Ishikawa (cell line): ENCODE measurements around the gene LGI4.
A peak's percentile ranks its signal among the peaks of the same experiment; 100 is the strongest.

Source experiments
- CEBPB ChIP-seq: IDR thresholded peaks from 2 replicates; pipeline ENCODE4 v1.6.1; 2012
- CREB1 ChIP-seq: IDR thresholded peaks from 2 replicates; pipeline ENCODE4 v1.6.1; 2012; ENCODE audit warnings: low read depth
- EGR1 ChIP-seq: IDR thresholded peaks from 2 replicates; pipeline ENCODE4 v1.6.1; 2012
- EP300 ChIP-seq: IDR thresholded peaks from 2 replicates; pipeline ENCODE4 v1.6.1; 2012; ENCODE audit warnings: borderline replicate concordance
- FOXM1 ChIP-seq: IDR thresholded peaks from 2 replicates; pipeline ENCODE4 v1.6.1; 2012; ENCODE audit warnings: low read depth, borderline replicate concordance
- NFIC ChIP-seq: IDR thresholded peaks from 2 replicates; pipeline ENCODE4 v1.6.1; 2012
- RAD21 ChIP-seq: IDR thresholded peaks from 2 replicates; pipeline ENCODE4 v1.6.1; 2012; ENCODE audit warnings: low read depth
- TAF1 ChIP-seq: IDR thresholded peaks from 2 replicates; pipeline ENCODE4 v1.6.1; 2012; ENCODE audit warnings: low read depth, mild to moderate bottlenecking
- TCF12 ChIP-seq: IDR thresholded peaks from 2 replicates; pipeline ENCODE4 v1.6.1; 2012; ENCODE audit warnings: low read depth
- TEAD4 ChIP-seq: IDR thresholded peaks from 2 replicates; pipeline ENCODE4 v1.6.1; 2012
- YY1 ChIP-seq: IDR thresholded peaks from 2 replicates; pipeline ENCODE4 v1.6.1; 2012; ENCODE audit warnings: low read depth
- ZBTB7A ChIP-seq: IDR thresholded peaks from 2 replicates; pipeline ENCODE4 v1.6.1; 2012; ENCODE audit warnings: low read depth
- TF ChIP-seq, protein P1 (sequence below): IDR thresholded peaks from 2 replicates; pipeline ENCODE4 v1.6.1; 2012; ENCODE audit warnings: low read depth, mild to moderate bottlenecking
- TF ChIP-seq, protein P2 (sequence below): IDR thresholded peaks from 2 replicates; pipeline ENCODE4 v1.6.1; 2012
- TF ChIP-seq, protein P3 (sequence below): IDR thresholded peaks from 2 replicates; pipeline ENCODE4 v1.6.1; 2012

The LGI4 gene

DNA sequence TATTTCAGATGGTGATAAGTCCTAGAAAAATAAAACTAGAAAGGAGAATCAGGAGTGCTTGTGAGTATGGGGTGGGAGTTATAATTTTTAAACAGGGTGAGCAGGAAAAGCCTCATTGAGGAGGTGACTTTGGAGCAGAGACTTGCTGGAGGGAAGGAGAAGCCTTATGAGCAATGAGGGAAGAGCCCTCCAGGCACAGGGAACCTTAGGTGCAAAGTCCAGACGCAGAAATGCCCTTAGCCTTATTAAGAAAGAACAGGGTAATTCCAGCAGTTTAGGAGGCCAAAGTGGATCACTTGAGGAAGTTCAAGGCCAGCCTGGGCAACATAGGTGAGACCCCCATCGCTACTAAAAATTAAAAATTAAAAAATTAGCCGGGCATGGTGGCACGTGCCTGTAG lies 40.2 kb downstream of the LGI4 start:
- TF ChIP-seq CEBPB (no peak), EGR1 (no peak), CREB1 (no peak), NFIC (no peak), FOXM1 (no peak), TAF1 (no peak), EP300 (no peak), TEAD4 (no peak), RAD21 (no peak), ZBTB7A (no peak), TCF12 (no peak), YY1 (no peak)
- TF ChIP-seq, protein P1, sequence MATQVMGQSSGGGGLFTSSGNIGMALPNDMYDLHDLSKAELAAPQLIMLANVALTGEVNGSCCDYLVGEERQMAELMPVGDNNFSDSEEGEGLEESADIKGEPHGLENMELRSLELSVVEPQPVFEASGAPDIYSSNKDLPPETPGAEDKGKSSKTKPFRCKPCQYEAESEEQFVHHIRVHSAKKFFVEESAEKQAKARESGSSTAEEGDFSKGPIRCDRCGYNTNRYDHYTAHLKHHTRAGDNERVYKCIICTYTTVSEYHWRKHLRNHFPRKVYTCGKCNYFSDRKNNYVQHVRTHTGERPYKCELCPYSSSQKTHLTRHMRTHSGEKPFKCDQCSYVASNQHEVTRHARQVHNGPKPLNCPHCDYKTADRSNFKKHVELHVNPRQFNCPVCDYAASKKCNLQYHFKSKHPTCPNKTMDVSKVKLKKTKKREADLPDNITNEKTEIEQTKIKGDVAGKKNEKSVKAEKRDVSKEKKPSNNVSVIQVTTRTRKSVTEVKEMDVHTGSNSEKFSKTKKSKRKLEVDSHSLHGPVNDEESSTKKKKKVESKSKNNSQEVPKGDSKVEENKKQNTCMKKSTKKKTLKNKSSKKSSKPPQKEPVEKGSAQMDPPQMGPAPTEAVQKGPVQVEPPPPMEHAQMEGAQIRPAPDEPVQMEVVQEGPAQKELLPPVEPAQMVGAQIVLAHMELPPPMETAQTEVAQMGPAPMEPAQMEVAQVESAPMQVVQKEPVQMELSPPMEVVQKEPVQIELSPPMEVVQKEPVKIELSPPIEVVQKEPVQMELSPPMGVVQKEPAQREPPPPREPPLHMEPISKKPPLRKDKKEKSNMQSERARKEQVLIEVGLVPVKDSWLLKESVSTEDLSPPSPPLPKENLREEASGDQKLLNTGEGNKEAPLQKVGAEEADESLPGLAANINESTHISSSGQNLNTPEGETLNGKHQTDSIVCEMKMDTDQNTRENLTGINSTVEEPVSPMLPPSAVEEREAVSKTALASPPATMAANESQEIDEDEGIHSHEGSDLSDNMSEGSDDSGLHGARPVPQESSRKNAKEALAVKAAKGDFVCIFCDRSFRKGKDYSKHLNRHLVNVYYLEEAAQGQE, result no peak
- TF ChIP-seq, protein P2, sequence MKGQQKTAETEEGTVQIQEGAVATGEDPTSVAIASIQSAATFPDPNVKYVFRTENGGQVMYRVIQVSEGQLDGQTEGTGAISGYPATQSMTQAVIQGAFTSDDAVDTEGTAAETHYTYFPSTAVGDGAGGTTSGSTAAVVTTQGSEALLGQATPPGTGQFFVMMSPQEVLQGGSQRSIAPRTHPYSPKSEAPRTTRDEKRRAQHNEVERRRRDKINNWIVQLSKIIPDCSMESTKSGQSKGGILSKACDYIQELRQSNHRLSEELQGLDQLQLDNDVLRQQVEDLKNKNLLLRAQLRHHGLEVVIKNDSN, result no peak
- TF ChIP-seq, protein P3, sequence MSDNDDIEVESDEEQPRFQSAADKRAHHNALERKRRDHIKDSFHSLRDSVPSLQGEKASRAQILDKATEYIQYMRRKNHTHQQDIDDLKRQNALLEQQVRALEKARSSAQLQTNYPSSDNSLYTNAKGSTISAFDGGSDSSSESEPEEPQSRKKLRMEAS, result no peak

DNA sequence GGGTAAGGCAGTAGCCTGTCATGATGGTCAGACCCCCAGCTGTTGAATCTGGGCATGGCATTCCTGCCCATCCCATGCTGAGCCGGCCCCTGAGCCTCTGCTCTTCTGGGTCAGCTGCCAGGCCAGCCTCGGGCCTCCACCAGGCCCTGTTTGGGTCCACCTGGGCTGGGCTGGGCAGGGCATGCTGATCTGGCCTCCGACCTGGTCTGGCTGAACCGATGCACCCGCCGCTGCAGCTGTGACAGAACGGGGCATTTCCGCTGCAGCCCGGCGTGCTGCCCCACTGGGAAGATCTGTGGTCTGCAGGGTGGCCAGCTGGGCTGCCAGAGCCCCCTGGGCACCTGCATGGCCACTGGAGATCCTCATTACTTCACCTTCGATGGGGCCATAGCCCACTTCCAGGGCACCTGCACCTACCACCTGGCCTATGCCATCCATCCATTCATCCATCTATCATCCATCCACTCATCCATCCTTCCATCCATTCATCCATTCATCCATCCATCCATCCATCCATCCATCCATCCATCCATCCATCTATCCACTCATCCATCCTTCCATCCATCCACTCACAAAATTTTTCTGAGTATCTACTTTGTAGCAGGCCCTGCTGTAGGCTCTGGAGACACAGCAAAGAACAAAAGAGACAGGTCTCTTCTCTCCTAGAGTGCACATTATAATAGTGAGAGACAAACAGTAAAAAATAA lies 40.8 kb downstream of the LGI4 start:
- TF ChIP-seq, protein P3, result no peak
- no peak for TF ChIP-seq ZBTB7A
- no peak for TF ChIP-seq FOXM1
- no peak for TF ChIP-seq EGR1
- TF ChIP-seq EP300, result no peak
- TF ChIP-seq, protein P2, result no peak
- TF ChIP-seq TEAD4, result no peak
- TF ChIP-seq CREB1, result no peak

DNA sequence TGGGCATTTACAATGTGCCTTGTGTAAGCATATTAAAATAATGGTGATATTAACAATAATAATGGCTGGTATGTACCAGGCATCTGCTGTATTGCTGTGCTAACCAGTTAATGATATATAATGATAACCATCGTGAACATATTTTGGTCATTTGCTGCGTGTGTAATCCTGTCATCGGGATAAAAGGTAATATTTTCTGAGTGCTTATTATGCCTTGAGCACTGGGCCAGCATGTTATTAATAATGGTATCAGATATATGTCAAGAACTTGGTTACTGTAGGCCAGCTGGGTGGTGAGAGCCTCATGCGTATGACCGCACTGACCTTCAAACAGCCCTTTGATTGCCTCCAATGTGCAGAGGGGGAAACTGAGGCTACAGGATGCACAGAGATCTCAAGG lies 41.4 kb downstream of the LGI4 start:
- no peak for TF ChIP-seq YY1
- TF ChIP-seq, protein P1, result no peak
- no peak for TF ChIP-seq EP300
- no peak for TF ChIP-seq TEAD4
- TF ChIP-seq RAD21, result no peak
- TF ChIP-seq ZBTB7A, result no peak
- TF ChIP-seq CREB1, result no peak
- TF ChIP-seq FOXM1, result no peak
- no peak for TF ChIP-seq NFIC
- TF ChIP-seq TCF12, result no peak
- TF ChIP-seq CEBPB, result no peak
- TF ChIP-seq, protein P2, result no peak
- TF ChIP-seq, protein P3, result no peak
- no peak for TF ChIP-seq EGR1
- no peak for TF ChIP-seq TAF1

DNA sequence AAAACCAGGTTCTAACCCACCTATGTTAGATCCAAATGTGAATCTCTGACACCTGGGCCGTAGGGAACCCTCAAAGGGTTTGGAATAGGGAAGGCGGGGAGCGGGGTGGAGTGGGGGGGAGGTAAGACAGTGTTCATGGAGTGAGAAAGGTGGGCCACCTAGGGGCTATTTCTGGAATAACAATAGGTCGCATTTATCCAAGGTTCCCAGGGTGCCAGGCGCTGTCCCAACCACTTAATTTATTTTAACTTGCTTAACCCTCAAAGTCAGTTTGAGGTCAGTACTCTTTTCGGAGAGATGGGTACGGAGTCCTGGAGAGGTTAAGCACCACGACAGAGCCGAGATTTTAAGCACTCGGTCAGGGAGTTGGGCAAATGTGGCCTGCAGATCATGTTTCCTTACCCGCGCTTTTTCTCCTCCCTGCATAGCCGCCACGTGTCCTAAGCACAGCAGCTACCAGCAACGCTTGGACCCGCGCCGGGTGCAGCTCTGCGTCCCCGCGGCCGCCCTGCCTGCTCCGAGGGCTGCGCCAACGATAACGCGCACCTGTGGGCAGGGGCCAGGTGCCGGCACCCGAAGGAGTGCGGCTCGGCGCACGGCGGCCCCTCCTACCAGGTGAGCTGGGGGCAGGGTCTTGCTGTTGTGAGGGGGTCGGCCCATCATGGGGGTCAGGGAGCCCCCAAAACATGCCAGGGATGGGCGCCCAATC lies 44.2 kb downstream of the LGI4 start:
- no peak for TF ChIP-seq CREB1
- TF ChIP-seq TAF1, result no peak
- no peak for TF ChIP-seq TEAD4
- no peak for TF ChIP-seq YY1
- no peak for TF ChIP-seq EGR1
- TF ChIP-seq EP300, result no peak
- no peak for TF ChIP-seq CEBPB
- TF ChIP-seq, protein P1, result no peak
- no peak for TF ChIP-seq FOXM1
- TF ChIP-seq ZBTB7A, result no peak
- TF ChIP-seq, protein P2, result peak; percentile 72
- no peak for TF ChIP-seq NFIC
- TF ChIP-seq, protein P3, result peak; percentile 99
- peak; percentile 73 for TF ChIP-seq RAD21
- no peak for TF ChIP-seq TCF12
